Daoy (cell line): Measurements from ENCODE around the gene CALD1. TPM values are rescaled to one million over a fixed set of nuclear protein-coding genes. Genes with fewer than 3 reads are reported as not detected.

ENCODE experiments used
- DNase-seq: peaks from one replicate; pipeline ENCODE4 v3.0.0-alpha.2; 2015; ENCODE audit warnings: low read depth
- total RNA-seq: library from RNA; depleted of rRNA; stranded (reverse); fragments of >200 nt; shearing (Covaris generic); gene quantifications from 2 replicates; pipeline ENCODE4 v1.2.3, GENCODE V29; 2014

Gene CALD1
- total RNA-seq, 1 experiment from 2014 or later = 284 TPM

GRCh38 chr7:134927076-134927475 lies 147.6 kb downstream of the CALD1 start:
- DNase-seq = no peak

- DNase-seq = no peak
These were observed 148.3 kb downstream of the CALD1 start for GRCh38 chr7:134927723-134928122.

- DNase-seq = no peak
These were observed 149.1 kb downstream of the CALD1 start for GRCh38 chr7:134928554-134928953.

- no peak for DNase-seq
These were observed 152.1 kb downstream of the CALD1 start for GRCh38 chr7:134931487-134931886.

- peak; percentile 13 for DNase-seq
These were observed 153.4 kb downstream of the CALD1 start for GRCh38 chr7:134932707-134933370.

- DNase-seq = no peak
These were observed 154.1 kb downstream of the CALD1 start for GRCh38 chr7:134933460-134934068.

DNA sequence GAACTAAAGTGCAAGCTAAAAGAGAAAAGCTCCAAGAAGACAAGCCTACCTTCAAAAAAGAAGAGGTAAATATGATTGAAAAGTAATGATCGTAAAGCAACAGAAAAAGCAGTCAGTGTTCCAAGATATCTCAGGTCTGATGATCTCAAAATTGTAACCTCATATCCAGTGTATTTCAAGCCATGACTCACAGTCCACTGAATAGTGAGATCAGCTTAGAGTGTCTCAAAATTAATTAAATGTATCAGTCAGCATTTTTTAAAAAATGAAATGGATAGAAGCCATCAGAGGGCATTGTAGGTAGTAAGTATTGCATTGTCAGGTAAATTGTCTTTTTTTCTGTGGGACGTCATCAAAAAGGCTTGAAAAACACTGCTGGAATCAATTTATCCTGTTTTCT lies 156.3 kb downstream of the CALD1 start:
- DNase-seq = no peak

DNA sequence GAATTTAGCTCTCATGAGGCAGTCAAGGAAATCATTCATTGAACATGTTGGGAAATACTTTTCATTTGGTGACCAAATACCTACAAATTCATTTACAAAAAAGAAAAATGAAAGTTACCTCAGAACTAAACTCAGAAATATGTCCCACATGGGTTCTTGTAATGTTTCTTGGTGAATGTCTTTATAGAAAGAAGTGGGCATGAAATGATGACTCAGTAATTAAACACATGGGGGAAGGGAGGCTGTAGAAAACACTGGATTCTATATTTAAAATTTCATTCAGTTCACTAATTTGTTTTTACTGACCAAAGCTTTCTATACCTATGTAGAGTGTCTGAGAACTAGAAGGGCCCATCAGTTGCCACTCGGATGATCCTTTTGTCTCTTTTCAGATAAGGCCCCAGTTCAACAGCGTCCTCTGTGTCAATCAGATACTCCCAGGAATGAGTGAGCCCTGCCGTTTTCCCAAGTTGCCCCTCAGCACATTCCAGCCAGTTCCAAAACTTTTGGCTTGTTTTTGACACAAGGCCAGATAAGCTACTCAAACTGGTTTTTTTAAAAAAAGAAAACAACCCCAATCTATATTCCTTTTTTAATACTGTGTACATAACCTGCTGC lies 157.6 kb downstream of the CALD1 start:
- no peak for DNase-seq

- DNase-seq = no peak
These were observed 158.7 kb downstream of the CALD1 start for GRCh38 chr7:134938141-134938540.

GRCh38 chr7:134939136-134939535 lies 159.7 kb downstream of the CALD1 start:
- no peak for DNase-seq

GRCh38 chr7:134940729-134941128 lies 161.3 kb downstream of the CALD1 start:
- DNase-seq = no peak

DNA sequence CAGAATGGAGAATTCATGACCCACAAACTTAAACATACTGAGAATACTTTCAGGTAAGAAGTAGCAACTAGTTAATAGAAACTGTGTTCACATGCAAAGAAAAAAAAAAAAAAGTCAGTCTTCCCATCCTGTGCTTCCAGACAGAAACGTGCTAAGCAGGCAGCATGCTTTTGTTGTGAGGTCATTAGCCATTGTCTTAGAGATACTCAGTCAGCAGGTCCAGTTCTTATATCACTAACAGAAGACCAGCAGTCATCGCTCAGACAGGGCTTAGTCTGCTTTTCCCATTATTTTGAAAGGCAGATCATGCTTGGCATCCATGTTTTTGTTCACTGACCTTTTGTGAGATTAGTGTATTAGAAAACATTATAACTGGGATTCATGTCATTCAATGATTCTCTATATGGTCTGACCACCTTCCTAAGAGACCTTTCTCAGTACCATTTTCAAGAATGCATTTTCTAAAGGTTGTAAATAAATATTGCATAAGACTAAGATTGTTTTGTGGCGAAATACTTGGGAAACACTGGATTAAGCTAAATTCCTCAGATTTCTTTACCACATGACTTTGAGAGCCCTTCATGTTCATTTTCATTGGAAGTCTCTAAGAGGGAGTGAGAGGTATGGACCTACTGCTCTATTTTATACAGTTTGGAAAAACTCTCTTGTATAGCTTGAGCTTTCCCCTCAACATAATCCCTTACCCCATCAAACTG lies 161.9 kb downstream of the CALD1 start:
- DNase-seq = peak; percentile 79

DNA sequence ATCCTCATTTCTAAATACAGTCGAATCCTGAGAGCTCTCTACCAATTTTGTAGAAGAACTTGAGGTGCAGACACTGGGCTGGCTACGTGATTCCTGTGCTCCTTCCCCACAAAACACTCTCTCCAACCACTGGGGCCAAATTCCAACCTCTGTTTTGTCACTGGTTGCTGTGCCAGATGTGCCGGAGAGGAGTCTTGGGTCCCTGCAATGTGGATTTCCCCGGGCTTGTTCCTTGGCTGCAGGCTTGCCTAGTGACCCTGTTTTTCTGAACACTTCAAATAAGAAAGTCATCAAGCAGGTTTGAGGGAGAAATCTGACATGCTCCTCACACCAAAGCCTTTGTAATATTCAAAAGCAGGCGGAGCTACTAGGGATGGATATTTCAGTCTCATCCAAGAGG lies 162.5 kb downstream of the CALD1 start:
- no peak for DNase-seq

DNA sequence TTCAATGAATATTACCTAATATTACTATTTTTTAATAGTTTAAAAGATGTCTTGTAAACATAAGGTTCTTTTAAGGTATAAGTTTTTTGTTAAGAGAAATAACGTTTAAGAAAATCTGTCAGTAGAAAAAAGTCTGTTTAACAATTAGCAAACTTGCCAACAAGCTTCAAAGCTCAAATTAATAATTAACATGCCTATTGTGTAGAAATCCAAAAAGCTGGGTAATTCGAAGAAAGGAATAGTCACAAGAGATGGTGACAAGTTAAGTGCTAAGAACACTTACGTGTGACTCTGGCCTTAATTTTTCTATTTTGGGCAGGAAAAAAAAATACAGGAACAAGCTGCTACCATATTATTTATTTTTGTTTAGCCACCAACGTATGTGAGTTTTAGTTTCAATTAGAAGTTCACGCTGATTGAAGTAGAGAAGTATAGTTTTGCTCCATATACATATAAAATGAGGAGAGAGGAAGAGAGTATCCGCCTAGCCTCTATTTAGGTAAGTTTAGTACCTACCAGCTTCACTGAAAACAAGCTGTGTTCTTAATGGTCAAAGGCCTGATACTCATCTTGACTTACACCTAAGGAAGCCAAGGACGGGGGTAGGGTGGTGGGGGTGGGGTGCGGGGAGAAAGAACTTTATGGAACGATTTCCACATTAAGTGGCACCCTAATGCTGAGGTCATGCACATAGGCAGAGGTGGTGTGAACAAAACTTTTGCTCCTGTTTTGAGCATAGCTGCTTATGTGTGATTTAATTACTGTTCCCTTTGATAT lies 163.4 kb downstream of the CALD1 start:
- DNase-seq = no peak

DNA sequence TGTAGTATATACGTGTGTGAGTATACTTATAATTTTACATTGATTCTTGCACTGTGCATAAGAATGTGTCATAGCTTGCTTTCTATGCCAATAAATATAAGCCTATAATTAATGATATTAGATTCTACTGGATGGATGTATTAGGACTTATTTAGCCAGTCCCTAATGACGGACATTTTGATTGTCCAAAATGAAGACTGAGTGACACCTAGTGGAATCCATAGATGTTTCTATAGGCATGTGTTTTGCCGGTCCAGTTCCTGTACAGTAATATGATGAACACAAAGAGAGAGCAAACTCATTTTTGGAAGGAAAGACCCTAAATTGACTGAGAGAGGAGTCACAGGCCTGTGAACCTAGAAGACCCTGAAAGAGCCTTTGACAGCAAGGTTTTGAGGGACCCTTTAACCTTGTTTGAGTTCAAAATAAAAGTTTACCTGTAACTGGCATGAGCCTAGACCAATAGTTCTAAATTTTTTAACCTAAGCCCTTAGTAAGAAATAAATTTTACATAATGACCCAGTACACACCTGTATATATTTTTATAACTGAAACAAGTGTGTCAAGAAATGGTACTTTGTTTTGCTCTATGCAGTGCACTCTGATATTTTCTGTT lies 164.5 kb downstream of the CALD1 start:
- peak; percentile 33 for DNase-seq

GRCh38 chr7:134945691-134946090 lies 166.3 kb downstream of the CALD1 start:
- no peak for DNase-seq

DNA sequence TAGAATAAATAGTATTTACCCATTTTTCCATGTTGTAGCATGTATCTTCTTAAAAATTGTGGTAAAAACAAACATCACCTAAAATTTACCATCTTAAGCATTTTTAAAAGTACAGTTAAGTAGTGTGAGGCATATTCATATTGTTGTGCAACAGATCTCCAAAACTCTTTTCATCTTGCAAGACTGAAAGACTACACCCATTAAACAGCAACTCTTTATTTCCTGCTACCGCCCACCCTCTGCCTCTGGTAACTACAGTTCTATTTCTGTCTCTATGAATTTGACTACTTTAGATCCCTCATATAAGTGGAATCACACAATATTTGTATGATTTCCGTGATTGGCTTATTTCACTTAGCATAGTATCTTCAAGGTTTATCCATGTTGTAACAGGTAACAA lies 166.8 kb downstream of the CALD1 start:
- DNase-seq = no peak

DNA sequence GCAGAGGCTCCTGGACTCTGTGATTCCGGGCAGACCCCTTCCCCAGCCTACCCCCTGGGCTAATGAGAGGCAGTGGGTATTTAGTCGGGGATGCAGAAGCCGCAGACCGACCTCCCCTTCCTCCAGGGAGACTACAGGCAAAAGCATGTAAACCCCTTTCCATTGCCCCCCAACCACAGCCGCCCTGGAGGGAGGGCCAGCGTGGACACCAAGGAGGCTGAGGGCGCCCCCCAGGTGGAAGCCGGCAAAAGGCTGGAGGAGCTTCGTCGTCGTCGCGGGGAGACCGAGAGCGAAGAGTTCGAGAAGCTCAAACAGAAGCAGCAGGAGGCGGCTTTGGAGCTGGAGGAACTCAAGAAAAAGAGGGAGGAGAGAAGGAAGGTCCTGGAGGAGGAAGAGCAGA lies 167.9 kb downstream of the CALD1 start:
- no peak for DNase-seq

- DNase-seq = no peak
These were observed 168.4 kb downstream of the CALD1 start for GRCh38 chr7:134947831-134948230.

DNA sequence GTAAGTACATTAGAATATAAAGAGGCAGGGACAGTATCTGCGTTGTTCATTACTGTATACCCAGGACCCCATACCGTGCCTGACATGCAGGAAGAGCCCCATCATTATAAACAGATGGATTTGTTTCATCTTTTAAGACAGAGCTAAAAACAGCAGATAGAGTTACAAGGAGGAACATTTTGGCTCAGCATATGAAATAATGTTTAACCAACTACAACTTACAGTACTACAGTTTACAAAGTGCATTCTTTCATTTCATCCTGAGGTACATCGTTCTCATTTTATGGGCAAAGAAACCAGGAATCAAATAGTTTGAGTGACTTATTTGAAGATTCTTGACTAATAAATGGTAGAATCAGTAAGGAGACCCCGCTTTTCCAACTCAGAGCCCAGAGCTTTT lies 168.8 kb downstream of the CALD1 start:
- DNase-seq = no peak

DNA sequence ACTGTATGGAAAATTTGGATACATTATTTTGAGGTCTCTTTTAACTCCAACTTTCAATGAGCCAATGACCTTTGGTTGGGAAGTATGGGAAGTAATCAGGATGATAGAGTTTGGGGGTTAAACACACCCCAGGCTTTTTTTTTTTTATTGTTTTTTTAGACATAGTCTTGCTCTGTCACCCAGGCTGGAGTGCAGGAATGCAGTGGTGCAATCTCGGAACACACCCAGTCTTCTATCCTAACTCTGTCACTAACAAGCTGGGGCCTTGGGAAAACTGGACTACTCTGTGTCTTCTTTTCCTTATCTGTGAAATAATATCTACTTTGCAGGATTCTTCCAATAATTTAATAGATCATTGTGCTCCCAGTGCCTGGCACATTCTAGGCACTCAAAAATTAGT lies 169.3 kb downstream of the CALD1 start:
- no peak for DNase-seq

- no peak for DNase-seq
These were observed 169.7 kb downstream of the CALD1 start for GRCh38 chr7:134949171-134949570.
